Ishikawa (cell line): Measurements from ENCODE around the gene PHACTR4.

Experiments used
- CREB1 ChIP-seq: IDR thresholded peaks from 2 replicates; pipeline ENCODE4 v1.6.1; 2012; ENCODE audit warnings: low read depth
- FOXM1 ChIP-seq: IDR thresholded peaks from 2 replicates; pipeline ENCODE4 v1.6.1; 2012; ENCODE audit warnings: low read depth, borderline replicate concordance
- TAF1 ChIP-seq: IDR thresholded peaks from 2 replicates; pipeline ENCODE4 v1.6.1; 2012; ENCODE audit warnings: low read depth, mild to moderate bottlenecking
- TEAD4 ChIP-seq: IDR thresholded peaks from 2 replicates; pipeline ENCODE4 v1.6.1; 2012

DNA sequence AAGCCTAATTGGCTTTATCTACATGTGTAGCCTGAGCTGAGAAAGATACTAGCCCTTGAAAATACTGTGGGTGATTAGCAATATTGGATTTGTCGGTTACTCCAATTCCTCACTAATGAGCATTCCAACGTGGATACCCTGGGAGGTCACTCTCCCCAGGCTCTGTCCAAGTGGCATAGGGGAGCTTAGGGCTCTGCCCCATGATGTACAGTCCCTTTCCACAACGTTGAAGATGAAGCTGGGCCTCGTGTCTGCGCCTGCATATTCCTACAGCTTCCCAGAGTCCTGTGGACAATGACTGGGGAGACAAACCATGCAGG, 138.9 kb downstream of the PHACTR4 start:
- no peak for TF ChIP-seq CREB1
- no peak for TF ChIP-seq TEAD4
- TF ChIP-seq FOXM1: no peak
- no peak for TF ChIP-seq TAF1
